Hematopoietic multipotent progenitor cell treated with erythropoietin and hydrocortisone succinate and interleukin-3 and kit ligand, for 6 days (in vitro differentiated cells): ENCODE results near the gene CEACAM3.
"Not testable (repeated sequence)": the region's sequence is repeated elsewhere in the genome, so short reads cannot be mapped to it uniquely, and the experiment has no call there.

Experiments
- DNase-seq: peaks from one replicate; pipeline ENCODE4 v3.0.0-alpha.2; 2015

Gene CEACAM3

DNA sequence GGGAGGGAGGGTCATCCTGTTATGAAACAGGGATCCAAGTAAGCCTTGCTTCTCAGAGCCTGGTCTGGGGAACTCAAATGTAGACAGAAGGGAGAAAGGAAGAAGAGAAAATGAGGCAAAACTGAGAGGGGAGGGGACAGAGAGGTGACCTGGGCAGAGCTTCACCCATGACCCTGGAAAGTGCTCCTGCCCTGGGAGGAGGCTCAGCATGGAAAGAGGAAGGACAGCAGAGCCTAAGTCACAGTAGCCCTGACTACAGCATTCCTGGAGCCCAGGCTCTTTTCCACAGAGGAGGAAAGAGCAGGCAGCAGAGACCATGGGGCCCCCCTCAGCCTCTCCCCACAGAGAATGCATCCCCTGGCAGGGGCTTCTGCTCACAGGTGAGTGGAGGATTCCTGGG, at the start of gene CEACAM3:
Gene CEACAM3, plus strand, starts transcription at position 226 of the 400 bp plus-strand sequence. Its CDS starts 91 bp downstream, at position 317.
- DNase-seq, result no peak

- DNase-seq, result peak; percentile 86
Observed at GRCh38 chr19:41746593-41747227, 49.7 kb upstream of the CEACAM3 start.

DNA sequence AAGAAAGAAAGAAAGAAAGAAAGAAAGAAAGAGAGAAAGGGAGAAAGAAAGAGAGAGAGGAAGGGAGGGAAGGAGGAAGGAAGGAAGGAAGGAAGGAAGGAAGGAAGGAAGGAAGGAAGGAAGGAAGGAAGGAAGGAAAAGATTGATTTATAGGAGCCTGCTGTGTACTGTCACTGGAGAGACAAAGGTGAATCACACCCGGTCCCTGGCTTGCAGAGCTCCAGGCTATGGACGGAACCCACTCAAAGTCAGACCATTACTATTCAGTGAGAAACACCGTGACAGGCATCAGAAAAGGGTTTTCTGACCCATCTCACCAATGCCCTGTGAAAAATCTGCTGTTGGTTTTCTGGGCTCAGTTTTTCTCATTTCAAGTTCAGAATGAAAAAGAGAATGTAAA, 48.4 kb upstream of the CEACAM3 start:
- no peak for DNase-seq

- not testable (repeated sequence) for DNase-seq
Observed at GRCh38 chr19:41750248-41751134, 45.9 kb upstream of the CEACAM3 start.

GRCh38 chr19:41753159-41753558, 43.2 kb upstream of the CEACAM3 start:
- peak; percentile 80 for DNase-seq

DNA sequence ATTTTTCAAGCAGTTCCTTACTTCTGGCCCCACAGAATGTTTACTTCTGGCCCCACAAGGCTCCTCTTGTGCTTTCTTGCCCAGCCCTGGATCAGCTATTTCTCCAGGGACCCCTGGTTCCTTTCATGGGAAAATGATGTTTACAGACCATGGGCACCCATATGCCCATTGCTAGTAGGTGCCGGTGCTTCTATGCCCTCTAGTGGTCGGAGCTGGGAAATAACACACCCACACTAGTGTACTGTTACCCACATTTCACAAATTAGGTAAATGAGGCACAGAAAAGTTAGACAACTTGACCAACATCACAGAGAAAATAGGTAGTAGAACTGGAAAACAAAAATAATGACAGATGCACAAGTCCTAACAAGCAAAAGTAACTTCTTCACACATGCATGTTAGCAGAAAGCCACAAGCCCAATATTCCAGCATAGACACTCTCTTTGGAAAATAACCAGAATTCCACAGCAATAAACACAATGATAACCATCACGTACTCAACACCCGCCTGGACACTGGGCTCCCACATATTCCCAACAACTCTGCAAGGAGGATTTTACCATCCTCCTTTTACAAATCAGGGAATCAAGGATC, 42.4 kb upstream of the CEACAM3 start:
- DNase-seq, result peak; percentile 75

GRCh38 chr19:41755328-41755913, 41.0 kb upstream of the CEACAM3 start, which contains the start of gene CEACAM6:
CEACAM6 (plus strand) TSS chr19:41755530; CDS start chr19:41755639, 109 bp downstream.
- DNase-seq, result no peak

DNA sequence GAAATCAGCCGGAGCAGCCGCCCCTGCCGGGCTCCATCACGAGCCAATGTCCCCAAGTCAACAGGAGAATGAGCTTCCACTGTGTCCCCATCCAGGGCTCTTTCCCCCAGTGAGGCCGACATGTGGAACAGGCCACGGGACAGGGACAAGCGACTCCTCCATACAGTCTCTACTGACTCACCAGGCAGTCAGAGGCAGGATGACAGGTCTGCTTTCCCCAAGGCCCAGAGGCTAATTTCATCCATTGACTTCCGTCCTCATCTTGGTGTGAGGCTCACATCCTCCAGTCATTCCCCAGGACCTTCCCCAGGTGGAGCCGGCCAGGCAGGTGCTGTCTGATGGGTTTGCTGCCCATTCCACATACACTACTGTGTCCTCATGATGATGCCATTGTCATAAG, 37.5 kb upstream of the CEACAM3 start:
- DNase-seq, result no peak

DNA sequence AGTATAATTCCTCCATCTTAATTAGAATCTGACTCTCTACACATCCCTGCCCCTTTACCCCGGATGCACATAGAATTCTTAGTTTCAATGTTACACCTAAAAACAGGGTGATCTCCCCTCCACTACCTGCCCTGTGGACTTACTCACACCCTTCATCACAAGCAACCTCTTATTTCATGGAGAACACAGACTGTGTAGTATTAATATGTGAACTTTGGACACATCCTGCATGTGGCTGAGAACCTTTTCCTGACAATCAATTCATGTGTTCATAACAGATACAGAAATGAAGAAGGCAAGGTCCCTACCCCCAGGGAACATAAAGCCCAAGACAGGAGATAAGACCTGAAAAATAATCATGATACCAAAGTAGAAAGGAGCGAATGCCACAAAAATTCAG, 29.3 kb upstream of the CEACAM3 start:
- DNase-seq, result no peak

DNA sequence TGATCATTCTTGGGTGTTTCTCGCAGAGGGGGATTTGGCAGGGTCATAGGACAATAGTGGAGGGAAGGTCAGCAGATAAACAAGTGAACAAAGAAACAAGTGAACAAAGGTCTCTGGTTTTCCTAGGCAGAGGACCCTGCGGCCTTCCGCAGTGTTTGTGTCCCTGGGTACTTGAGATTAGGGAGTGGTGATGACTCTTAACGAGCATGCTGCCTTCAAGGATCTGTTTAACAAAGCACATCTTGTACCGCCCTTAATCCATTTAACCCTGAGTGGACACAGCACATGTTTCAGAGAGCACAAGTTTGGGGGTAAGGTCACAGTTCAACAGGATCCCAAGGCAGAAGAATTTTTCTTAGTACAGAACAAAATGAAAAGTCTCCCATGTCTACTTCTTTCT, 28.3 kb upstream of the CEACAM3 start:
- DNase-seq, result not testable (repeated sequence)

DNA sequence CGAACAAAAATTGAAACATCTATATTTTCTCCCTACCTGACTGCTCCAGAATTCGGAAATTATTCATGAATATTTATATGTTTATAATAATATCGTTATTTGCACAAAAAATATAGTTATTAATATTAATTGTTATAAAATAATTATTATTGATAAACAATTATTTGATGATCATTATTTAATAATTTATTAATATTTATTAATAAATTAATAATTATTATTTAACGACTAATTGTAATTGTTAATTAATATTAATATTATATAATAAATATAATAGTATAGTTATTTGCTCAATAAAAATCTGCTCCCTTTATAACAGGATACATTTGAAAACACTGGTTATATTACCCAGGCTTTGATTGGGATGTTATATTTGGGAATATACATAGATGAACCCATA, 26.8 kb upstream of the CEACAM3 start:
- no peak for DNase-seq

- no peak for DNase-seq
Observed at GRCh38 chr19:41771410-41771809, 25.0 kb upstream of the CEACAM3 start.

DNA sequence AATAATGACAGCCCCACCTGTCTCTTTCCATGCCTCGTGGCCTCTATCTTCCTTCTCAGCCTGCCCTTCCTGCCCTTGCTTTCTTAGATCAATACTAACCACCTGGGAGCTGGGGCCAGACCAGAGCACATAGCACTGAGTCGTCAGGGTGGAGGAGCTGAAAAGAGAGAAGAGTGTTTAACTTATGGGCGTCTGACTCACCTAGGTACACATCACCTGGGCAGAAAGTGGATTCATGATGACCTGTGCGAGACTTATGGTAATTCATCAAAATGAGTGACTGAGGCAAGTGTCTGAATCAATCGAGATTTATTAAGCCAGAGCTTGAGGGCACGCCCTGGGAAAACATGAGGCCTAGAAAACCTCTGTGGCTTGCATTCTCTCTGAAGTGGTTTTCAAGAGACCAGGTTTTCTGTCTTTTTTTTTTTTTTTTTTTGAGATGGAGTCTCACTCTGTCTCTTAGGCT, 21.8 kb upstream of the CEACAM3 start:
- DNase-seq, result no peak

DNA sequence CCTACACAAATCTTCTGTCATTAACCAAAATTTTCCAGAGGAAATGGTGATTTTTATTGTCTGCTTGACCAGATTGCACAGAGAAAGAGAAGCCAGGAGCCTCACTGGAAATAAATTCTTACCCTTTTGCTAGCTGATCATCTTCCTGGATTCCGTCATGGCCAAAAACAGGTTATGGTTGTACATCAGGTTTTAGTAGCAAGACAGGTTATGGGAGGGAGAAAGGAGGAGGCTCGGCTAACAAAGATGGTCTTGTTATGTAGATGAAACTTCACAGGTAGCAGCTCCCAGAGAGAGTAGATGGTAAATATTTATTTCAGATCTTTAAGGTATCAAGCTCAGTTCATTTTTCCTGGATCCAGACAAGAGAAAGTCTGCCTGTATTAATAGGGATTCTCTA, 19.7 kb upstream of the CEACAM3 start:
- no peak for DNase-seq

DNA sequence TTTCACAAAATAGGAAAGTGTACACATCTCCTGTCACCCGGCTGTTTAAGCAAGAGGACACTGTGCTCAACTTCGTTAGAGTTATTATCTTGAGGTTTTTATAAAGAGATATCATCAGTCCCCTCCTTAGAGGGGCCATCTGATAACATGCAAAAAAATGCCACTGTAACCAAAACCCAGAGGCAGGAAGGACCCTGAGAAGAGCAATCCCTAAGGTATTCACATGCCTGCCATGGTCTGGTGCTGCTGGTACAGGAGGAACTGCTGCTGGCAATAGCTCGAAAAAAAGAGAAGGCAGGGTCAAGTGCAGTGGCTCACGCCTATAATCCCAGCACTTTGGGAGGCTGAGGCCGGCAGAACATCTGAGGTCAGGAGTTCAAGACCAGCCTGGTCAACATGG, 12.8 kb upstream of the CEACAM3 start:
- DNase-seq, result peak; percentile 73

DNA sequence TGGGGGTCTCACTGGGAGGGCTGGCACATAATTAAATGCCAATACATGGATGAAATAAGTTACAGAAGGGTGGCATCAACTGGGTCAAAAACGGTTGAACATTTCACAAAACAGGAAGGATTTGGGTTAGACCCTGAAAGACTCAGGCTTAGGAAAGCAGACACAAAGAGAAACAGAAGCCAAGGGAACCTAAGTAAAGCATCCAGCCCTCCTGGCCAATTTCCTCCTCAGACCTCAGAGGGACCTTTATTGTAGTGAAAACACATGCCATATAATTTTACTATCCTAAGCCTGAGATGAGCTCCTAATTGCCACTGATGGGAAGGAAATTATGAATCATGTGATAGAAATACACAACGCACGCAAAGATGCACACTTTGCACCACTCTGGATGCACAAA, 12.1 kb upstream of the CEACAM3 start:
- peak; percentile 43 for DNase-seq

DNA sequence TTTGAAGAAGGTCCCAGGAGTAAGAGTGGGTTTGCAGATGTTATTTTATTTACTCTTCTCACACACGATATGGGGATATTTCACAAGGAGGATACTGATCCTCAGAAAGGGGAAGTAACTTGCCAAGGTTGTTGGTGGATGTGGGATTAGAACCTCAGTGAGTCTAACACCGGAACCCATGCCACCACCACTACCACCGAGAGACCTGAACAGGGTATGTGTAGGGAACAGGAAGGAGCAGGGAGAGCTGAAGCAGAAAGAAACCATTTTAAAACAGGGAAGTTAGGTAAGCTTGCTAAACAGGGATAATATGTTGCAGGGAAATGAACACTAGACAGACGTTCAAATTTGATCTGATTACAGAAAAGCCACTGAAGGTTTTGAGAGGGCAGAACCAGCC, 11.6 kb upstream of the CEACAM3 start:
- DNase-seq, result peak; percentile 67

- peak; percentile 92 for DNase-seq
Observed at GRCh38 chr19:41785653-41786052, 10.7 kb upstream of the CEACAM3 start.

DNA sequence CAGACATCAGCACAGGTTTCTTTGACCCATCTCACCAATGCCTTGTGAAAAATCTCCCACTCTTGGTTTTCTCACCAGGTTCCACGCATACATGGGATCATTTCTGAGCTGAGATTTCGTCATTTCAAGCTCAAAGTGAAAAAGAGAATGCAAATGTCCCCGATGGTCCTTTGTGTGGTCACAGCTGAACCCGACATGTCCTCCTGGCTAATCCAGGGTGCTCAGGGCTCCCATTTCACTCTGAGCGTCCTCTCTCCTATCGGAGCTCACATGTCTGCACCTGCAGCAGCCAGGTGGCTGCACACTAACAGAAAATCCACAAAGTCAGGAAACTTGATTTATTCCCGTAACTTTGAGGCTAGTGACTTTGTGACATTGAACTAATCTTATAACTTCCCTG, 9.3 kb upstream of the CEACAM3 start:
- no peak for DNase-seq

DNA sequence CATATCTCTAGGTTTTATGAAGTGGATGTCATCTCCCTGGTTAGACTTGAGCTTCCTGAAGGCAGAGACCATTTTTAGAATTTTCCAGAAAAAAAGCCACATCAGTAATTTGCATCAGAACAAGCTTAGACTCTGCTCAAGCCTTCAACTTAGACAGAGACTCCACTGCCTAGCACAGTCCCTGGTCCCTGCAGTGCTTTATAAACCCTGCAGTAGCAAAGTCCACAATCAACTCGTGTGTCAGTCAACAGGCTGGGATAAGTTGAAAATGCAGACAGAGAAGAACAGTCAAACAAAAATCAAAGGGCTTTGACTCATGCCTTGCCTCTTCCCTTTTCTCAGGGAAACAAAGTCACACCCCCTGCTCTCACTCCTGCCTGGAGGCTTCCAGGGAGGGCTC, 7.9 kb upstream of the CEACAM3 start:
- DNase-seq, result not testable (repeated sequence)

GRCh38 chr19:41789053-41789452, 7.3 kb upstream of the CEACAM3 start:
- not testable (repeated sequence) for DNase-seq

GRCh38 chr19:41792513-41793413, 3.6 kb upstream of the CEACAM3 start:
- DNase-seq, result peak; percentile 76
